Stimulated activated effector memory CD8-positive, alpha-beta T cell treated with anti-CD3 and anti-CD28 coated beads, Interleukin-12 subunit alpha, Interleukin-12 subunit beta, amount 100 ng/mL, for 72 hours (primary cell): ENCODE data around the gene IMMT.

ENCODE experiments used
- ATAC-seq: fragments of 150-1000 bp; cut with Tn5 transposase; 2 replicates; pipeline ENCODE4 v1.10.0; 2021
- DNase-seq, 2 donors: peaks; one replicate each; pipeline ENCODE4 v3.0.0; 2021 to 2022; ENCODE audit warnings: low spot score in 2 of 2
- H3K27ac Mint-ChIP-seq: one replicate; pipeline ENCODE4 v1.8.0; 2022; ENCODE audit warnings: mild to moderate bottlenecking, mixed read lengths
- H3K36me3 Mint-ChIP-seq: one replicate; pipeline ENCODE4 v1.8.0; 2022; ENCODE audit warnings: mild to moderate bottlenecking, mixed read lengths
- H3K4me1 Mint-ChIP-seq: one replicate; pipeline ENCODE4 v1.8.0; 2022; ENCODE audit warnings: mixed read lengths
- H3K4me3 Mint-ChIP-seq: one replicate; pipeline ENCODE4 v1.8.0; 2022; ENCODE audit warnings: mild to moderate bottlenecking, mixed read lengths
- H3K9me3 Mint-ChIP-seq: one replicate; pipeline ENCODE4 v1.8.0; 2022; ENCODE audit warnings: mixed read lengths

The IMMT gene

GRCh38 chr2:86193901-86194567 is 1.2 kb downstream of the IMMT start:
- ATAC-seq (no peak), DNase-seq (no peak)
- H3K4me1 Mint-ChIP-seq: peaks cover 64% of the 10 kb centered on the region
- peak overlapping the region; percentile 98 for H3K27ac Mint-ChIP-seq
- no peaks in the 10 kb centered on the region for H3K9me3 Mint-ChIP-seq
- H3K4me3 Mint-ChIP-seq: peak overlapping the region; percentile 99
- H3K36me3 Mint-ChIP-seq: peaks cover 59% of the 10 kb centered on the region

- DNase-seq (no peak), ATAC-seq (no peak)
- peaks cover 63% of the 10 kb centered on the region for H3K36me3 Mint-ChIP-seq
- no peaks in the 10 kb centered on the region for H3K9me3 Mint-ChIP-seq
- peaks cover 78% of the 10 kb centered on the region for H3K4me1 Mint-ChIP-seq
- no peak overlapping the region for H3K4me3 Mint-ChIP-seq
- no peak overlapping the region for H3K27ac Mint-ChIP-seq
These were observed 5.4 kb downstream of the IMMT start for GRCh38 chr2:86189782-86190416.

GRCh38 chr2:86186431-86186830 is 8.8 kb downstream of the IMMT start:
- no peak for DNase-seq
- peak overlapping the region; percentile 87 for H3K27ac Mint-ChIP-seq
- H3K36me3 Mint-ChIP-seq: peaks cover 46% of the 10 kb centered on the region
- ATAC-seq: peak; percentile 82
- H3K4me1 Mint-ChIP-seq: peaks cover 74% of the 10 kb centered on the region
- H3K4me3 Mint-ChIP-seq: peak overlapping the region; percentile 58
- H3K9me3 Mint-ChIP-seq: no peaks in the 10 kb centered on the region

GRCh38 chr2:86185517-86186212 is 9.6 kb downstream of the IMMT start:
- Mint-ChIP-seq H3K36me3 (peaks cover 46% of the 10 kb centered on the region), H3K9me3 (no peaks in the 10 kb centered on the region), H3K4me1 (peaks cover 68% of the 10 kb centered on the region), H3K4me3 (peak overlapping the region; percentile 58), H3K27ac (peak overlapping the region; percentile 87)
- ATAC-seq (peak; percentile 63), DNase-seq (no peak)

GRCh38 chr2:86176597-86176996 is 18.7 kb downstream of the IMMT start:
- Mint-ChIP-seq H3K27ac (no peak overlapping the region), H3K4me3 (no peak overlapping the region), H3K4me1 (peaks cover 21% of the 10 kb centered on the region), H3K36me3 (peaks cover 100% of the 10 kb centered on the region), H3K9me3 (no peaks in the 10 kb centered on the region)
- ATAC-seq: no peak
- DNase-seq: no peak

- Mint-ChIP-seq H3K4me1 (peaks cover 21% of the 10 kb centered on the region), H3K4me3 (no peak overlapping the region), H3K36me3 (peaks cover 100% of the 10 kb centered on the region), H3K27ac (peak overlapping the region; percentile 29), H3K9me3 (no peaks in the 10 kb centered on the region)
- DNase-seq (no peak), ATAC-seq (no peak)
These were observed 19.4 kb downstream of the IMMT start for GRCh38 chr2:86175828-86176227.

- Mint-ChIP-seq H3K4me1 (peaks cover 26% of the 10 kb centered on the region), H3K4me3 (no peak overlapping the region), H3K27ac (peak overlapping the region; percentile 33), H3K9me3 (no peaks in the 10 kb centered on the region), H3K36me3 (peaks cover 100% of the 10 kb centered on the region)
- DNase-seq: no peak
- no peak for ATAC-seq
These were observed 20.8 kb downstream of the IMMT start for GRCh38 chr2:86174445-86174844.

GRCh38 chr2:86172610-86173009 is 22.7 kb downstream of the IMMT start:
- Mint-ChIP-seq H3K4me3 (no peak overlapping the region), H3K36me3 (peaks cover 100% of the 10 kb centered on the region), H3K27ac (peak overlapping the region; percentile 39), H3K9me3 (no peaks in the 10 kb centered on the region), H3K4me1 (peaks cover 32% of the 10 kb centered on the region)
- DNase-seq (no peak), ATAC-seq (no peak)

GRCh38 chr2:86171295-86171694 is 24.0 kb downstream of the IMMT start:
- peaks cover 28% of the 10 kb centered on the region for H3K4me1 Mint-ChIP-seq
- no peak for DNase-seq
- no peaks in the 10 kb centered on the region for H3K9me3 Mint-ChIP-seq
- peaks cover 100% of the 10 kb centered on the region for H3K36me3 Mint-ChIP-seq
- H3K27ac Mint-ChIP-seq: no peak overlapping the region
- H3K4me3 Mint-ChIP-seq: no peak overlapping the region
- no peak for ATAC-seq

- Mint-ChIP-seq H3K36me3 (peaks cover 100% of the 10 kb centered on the region), H3K27ac (no peak overlapping the region), H3K9me3 (no peaks in the 10 kb centered on the region), H3K4me3 (no peak overlapping the region), H3K4me1 (peaks cover 19% of the 10 kb centered on the region)
- DNase-seq (no peak), ATAC-seq (peak; percentile 44)
These were observed 24.8 kb downstream of the IMMT start for GRCh38 chr2:86170449-86170848.

- Mint-ChIP-seq H3K27ac (no peak overlapping the region), H3K4me1 (no peaks in the 10 kb centered on the region), H3K36me3 (peaks cover 100% of the 10 kb centered on the region), H3K4me3 (no peak overlapping the region), H3K9me3 (no peaks in the 10 kb centered on the region)
- ATAC-seq (no peak), DNase-seq (no peak)
These were observed 34.9 kb downstream of the IMMT start for GRCh38 chr2:86160156-86160952.

- no peak overlapping the region for H3K4me3 Mint-ChIP-seq
- peaks cover 100% of the 10 kb centered on the region for H3K36me3 Mint-ChIP-seq
- H3K9me3 Mint-ChIP-seq: no peaks in the 10 kb centered on the region
- no peaks in the 10 kb centered on the region for H3K4me1 Mint-ChIP-seq
- ATAC-seq: no peak
- no peak overlapping the region for H3K27ac Mint-ChIP-seq
- DNase-seq: no peak
These were observed 37.0 kb downstream of the IMMT start for GRCh38 chr2:86158286-86158685.

GRCh38 chr2:86157009-86157556 is 38.2 kb downstream of the IMMT start:
- DNase-seq: no peak
- peaks cover 100% of the 10 kb centered on the region for H3K36me3 Mint-ChIP-seq
- peak overlapping the region; percentile 45 for H3K27ac Mint-ChIP-seq
- H3K4me3 Mint-ChIP-seq: no peak overlapping the region
- peaks cover 7% of the 10 kb centered on the region for H3K4me1 Mint-ChIP-seq
- no peaks in the 10 kb centered on the region for H3K9me3 Mint-ChIP-seq
- ATAC-seq: no peak

GRCh38 chr2:86150502-86150901 is 44.8 kb downstream of the IMMT start:
- Mint-ChIP-seq H3K36me3 (peaks cover 100% of the 10 kb centered on the region), H3K4me1 (peaks cover 7% of the 10 kb centered on the region), H3K4me3 (no peak overlapping the region), H3K27ac (peak overlapping the region; percentile 5), H3K9me3 (no peaks in the 10 kb centered on the region)
- ATAC-seq (no peak), DNase-seq (no peak)

GRCh38 chr2:86147793-86148192 is 47.5 kb downstream of the IMMT start:
- no peaks in the 10 kb centered on the region for H3K9me3 Mint-ChIP-seq
- no peak overlapping the region for H3K4me3 Mint-ChIP-seq
- peaks cover 100% of the 10 kb centered on the region for H3K36me3 Mint-ChIP-seq
- H3K4me1 Mint-ChIP-seq: peaks cover 3% of the 10 kb centered on the region
- H3K27ac Mint-ChIP-seq: peak overlapping the region; percentile 5
- DNase-seq: no peak
- ATAC-seq: no peak
